Liver (tissue), 9 donors: ENCODE results near the gene RTP2. TPM values are rescaled to one million over a fixed set of nuclear protein-coding genes. Genes with fewer than 3 reads are reported as not detected.

Experiments used
- DNase-seq: peaks from one replicate; pipeline ENCODE4 v3.0.0-alpha.2; 2017; ENCODE audit warnings: low spot score
- H3K27ac ChIP-seq, 2 donors: one replicate each; pipeline ENCODE4 v1.7.0; 2013; ENCODE audit warnings: inconsistent platforms in 2 of 2, low read length in 2 of 2, control low read depth in 1 of 2, low read depth in 1 of 2, mild to moderate bottlenecking in 1 of 2
- H3K27me3 ChIP-seq, 4 donors: one replicate each; pipeline versions ENCODE4 v1.6.1 to v1.7.0; 2013; ENCODE audit warnings: low read length in 3 of 4, inconsistent platforms in 1 of 4, mild to moderate bottlenecking in 1 of 4, moderate library complexity in 1 of 4; ENCODE audit not compliant: control insufficient read depth in 4 of 4, insufficient read depth in 4 of 4
- H3K36me3 ChIP-seq, 4 donors: one replicate each; pipeline versions ENCODE4 v1.6.1 to v1.7.0; 2013; ENCODE audit warnings: low read length in 3 of 4, mild to moderate bottlenecking in 3 of 4, low read depth in 1 of 4, moderate library complexity in 1 of 4; ENCODE audit not compliant: control insufficient read depth in 4 of 4, insufficient read depth in 3 of 4
- H3K4me1 ChIP-seq, 4 donors: one replicate each; pipeline versions ENCODE4 v1.6.1 to v1.7.0; 2013; ENCODE audit warnings: low read length in 3 of 4, mild to moderate bottlenecking in 3 of 4, moderate library complexity in 1 of 4; ENCODE audit not compliant: control insufficient read depth in 4 of 4, insufficient read depth in 4 of 4
- H3K4me3 ChIP-seq, 3 donors: one replicate each; pipeline versions ENCODE4 v1.6.1 to v1.7.0; 2013; ENCODE audit warnings: low read length in 3 of 3, control low read depth in 1 of 3, low read depth in 1 of 3, mild to moderate bottlenecking in 1 of 3
- H3K9ac ChIP-seq, 2 donors: one replicate each; pipeline ENCODE4 v1.7.0; 2013; ENCODE audit warnings: low read length in 2 of 2, mild to moderate bottlenecking in 2 of 2, moderate library complexity in 2 of 2, control low read depth in 1 of 2, low read depth in 1 of 2
- H3K9me3 ChIP-seq, 4 donors: one replicate each; pipeline versions ENCODE4 v1.6.1 to v1.7.0; 2013; ENCODE audit warnings: low read length in 3 of 4; ENCODE audit not compliant: control insufficient read depth in 4 of 4
- EGR1 ChIP-seq, 2 donors: IDR thresholded peaks; 2 replicates each; pipeline ENCODE4 v1.6.1; 2016 to 2018; ENCODE audit warnings: antibody characterized with exemption in 2 of 2, low read depth in 2 of 2
- FOXA1 ChIP-seq: IDR thresholded peaks from 2 replicates; pipeline ENCODE4 v1.6.1; 2016; ENCODE audit warnings: antibody characterized with exemption
- FOXA2 ChIP-seq: IDR thresholded peaks from 2 replicates; pipeline ENCODE4 v1.6.1; 2016; ENCODE audit warnings: antibody characterized with exemption
- GABPA ChIP-seq, 2 donors: IDR thresholded peaks in 1 of 2; conservative IDR thresholded peaks in 1 of 2; 2 replicates each; pipeline ENCODE4 v1.6.1; 2016; ENCODE audit warnings: antibody characterized with exemption in 2 of 2, mild to moderate bottlenecking in 1 of 2, moderate library complexity in 1 of 2
- HNF4A ChIP-seq, 2 donors: conservative IDR thresholded peaks; 2 replicates each; pipeline ENCODE4 v1.6.1; 2016; ENCODE audit warnings: antibody characterized with exemption in 2 of 2, mild to moderate bottlenecking in 2 of 2
- HNF4G ChIP-seq: IDR thresholded peaks from 2 replicates; pipeline ENCODE4 v1.6.1; 2016; ENCODE audit warnings: antibody characterized with exemption
- JUND ChIP-seq, 2 donors: IDR thresholded peaks; 2 replicates each; pipeline ENCODE4 v1.6.1; 2016; ENCODE audit warnings: antibody characterized with exemption in 2 of 2
- NR2F2 ChIP-seq: IDR thresholded peaks from 2 replicates; pipeline ENCODE4 v1.6.1; 2016; ENCODE audit warnings: antibody characterized with exemption
- RAD21 ChIP-seq, 2 donors: IDR thresholded peaks; 2 replicates each; pipeline ENCODE4 v1.6.1; 2016; ENCODE audit warnings: antibody characterized with exemption in 2 of 2, mild to moderate bottlenecking in 2 of 2
- RXRA ChIP-seq, 2 donors: IDR thresholded peaks; 2 replicates each; pipeline ENCODE4 v1.6.1; 2017 to 2018; ENCODE audit warnings: antibody characterized with exemption in 2 of 2, mild to moderate bottlenecking in 1 of 2
- SP1 ChIP-seq: IDR thresholded peaks from 2 replicates; pipeline ENCODE4 v1.6.1; 2018; ENCODE audit warnings: antibody characterized with exemption, mild to moderate bottlenecking
- TAF1 ChIP-seq: conservative IDR thresholded peaks from 2 replicates; pipeline ENCODE4 v1.6.1; 2016; ENCODE audit warnings: antibody characterized with exemption, mild to moderate bottlenecking
- YY1 ChIP-seq: IDR thresholded peaks from 2 replicates; pipeline ENCODE4 v1.6.1; 2016; ENCODE audit warnings: antibody characterized with exemption, mild to moderate bottlenecking
- WGBS: extraction: QIAGEN DNeasy Blood & Tissue Kit; methylation state at CpG from one replicate; pipeline ENCODE4 v1.1.7; 2013; 5-methylcytosine and 5-hydroxymethylcytosine counted together
- polyA plus RNA-seq, 2 donors: library from polyadenylated mRNA; stranded (reverse) in 1 of 2; unstranded in 1 of 2; fragments of 200-250 nt in 1 of 2; fragments of >200 nt in 1 of 2; fragmentation: Nextera tagmentation in 1 of 2; extraction: Ambion mirVana in 1 of 2; gene quantifications; one replicate each; pipeline versions ENCODE4 v1.2.1 to v1.2.3, GENCODE V29; 2013 to 2015
- total RNA-seq, 2 donors: library from RNA; depleted of rRNA; stranded (reverse); fragments of >200 nt; gene quantifications; one replicate each; pipeline ENCODE4 v1.2.3, GENCODE V29; 2014
- TF ChIP-seq, protein P1 (sequence below): IDR thresholded peaks from 2 replicates; pipeline ENCODE4 v1.6.1; 2016; ENCODE audit warnings: antibody characterized with exemption
- TF ChIP-seq, protein P2 (sequence below): IDR thresholded peaks from 2 replicates; pipeline ENCODE4 v1.6.1; 2016; ENCODE audit warnings: antibody characterized with exemption
- TF ChIP-seq, protein P3 (sequence below): IDR thresholded peaks from 2 replicates; pipeline ENCODE4 v1.6.1; 2016; ENCODE audit warnings: antibody characterized with exemption
- TF ChIP-seq, protein P4 (sequence below): fragments of 150-350 bp; IDR thresholded peaks from 2 replicates; pipeline ENCODE4 v1.5.1; 2017; ENCODE audit warnings: improper control_type of control experiment, low read depth, low read length; ENCODE audit not compliant: missing input control
- TF ChIP-seq, protein P5 (sequence below): IDR thresholded peaks from 2 replicates; pipeline ENCODE4 v1.6.1; 2016; ENCODE audit warnings: antibody characterized with exemption, mild to moderate bottlenecking
- donor health status: healthy.
- donor health status: healthy.
- donor health status: healthy.
- donor health status: healthy.
- donor health status: healthy.

Gene RTP2
- total and polyA plus RNA-seq, 4 donors, result not detected

DNA sequence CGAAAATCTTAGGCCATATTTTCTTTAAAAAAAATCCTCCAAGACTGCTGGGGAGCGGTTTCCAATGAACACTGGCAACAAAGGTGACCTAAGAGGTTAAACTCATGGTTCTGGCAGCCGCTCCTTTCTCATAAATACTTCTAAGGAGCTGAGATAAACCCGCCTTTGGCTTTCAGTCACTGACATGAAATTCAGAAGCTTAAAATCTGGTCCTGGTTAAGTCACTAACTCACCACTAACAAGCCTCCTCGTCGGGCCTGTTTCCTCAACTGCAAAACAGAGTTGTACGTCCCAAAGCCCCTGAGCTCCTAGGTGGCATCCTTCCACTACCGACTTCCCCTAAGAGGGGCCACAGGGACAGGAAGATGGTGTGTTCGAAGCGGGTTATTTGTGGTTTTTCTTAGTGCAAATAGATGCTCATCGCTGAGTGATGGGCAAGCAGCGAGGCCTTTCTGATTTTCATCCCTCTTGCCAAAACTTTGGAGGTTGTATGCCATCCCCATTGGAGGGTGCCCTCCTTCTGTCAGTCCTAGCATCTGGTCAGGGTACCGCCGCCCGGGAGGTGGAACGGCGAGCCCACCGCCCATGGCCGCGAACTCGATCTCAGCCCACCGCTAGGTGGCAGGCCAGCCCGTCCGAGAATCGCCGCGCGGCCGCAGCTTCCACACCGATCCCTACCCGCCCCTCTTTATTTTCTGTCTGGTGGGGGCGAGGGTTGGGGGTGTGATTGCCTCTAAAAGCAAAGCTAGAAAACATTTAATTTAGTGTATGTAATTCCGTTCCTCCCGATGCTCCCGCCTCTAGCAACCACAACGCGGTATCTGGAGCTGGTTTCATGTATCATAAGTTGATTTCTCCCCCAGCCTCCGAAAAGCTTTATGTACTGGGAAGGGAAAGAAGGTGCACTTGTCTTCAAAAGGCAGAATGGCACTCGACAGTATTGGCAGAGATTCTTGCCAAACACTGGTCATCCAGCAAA, 38.4 kb upstream of the RTP2 start:
- H3K36me3 ChIP-seq, result no peaks in the 10 kb centered on the region
- H3K9ac ChIP-seq, result peak overlapping the region; percentile 97 to 100
- no peaks in the 10 kb centered on the region for H3K9me3 ChIP-seq
- DNase-seq, result peak; percentile 76
- no peak for TF ChIP-seq JUND (IDR thresholded peaks at IDR 0.05)
- no peak for TF ChIP-seq HNF4G
- TF ChIP-seq, protein P1, sequence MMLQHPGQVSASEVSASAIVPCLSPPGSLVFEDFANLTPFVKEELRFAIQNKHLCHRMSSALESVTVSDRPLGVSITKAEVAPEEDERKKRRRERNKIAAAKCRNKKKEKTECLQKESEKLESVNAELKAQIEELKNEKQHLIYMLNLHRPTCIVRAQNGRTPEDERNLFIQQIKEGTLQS, result no peak
- TF ChIP-seq, protein P2, sequence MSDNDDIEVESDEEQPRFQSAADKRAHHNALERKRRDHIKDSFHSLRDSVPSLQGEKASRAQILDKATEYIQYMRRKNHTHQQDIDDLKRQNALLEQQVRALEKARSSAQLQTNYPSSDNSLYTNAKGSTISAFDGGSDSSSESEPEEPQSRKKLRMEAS, result no peak
- TF ChIP-seq, protein P3, sequence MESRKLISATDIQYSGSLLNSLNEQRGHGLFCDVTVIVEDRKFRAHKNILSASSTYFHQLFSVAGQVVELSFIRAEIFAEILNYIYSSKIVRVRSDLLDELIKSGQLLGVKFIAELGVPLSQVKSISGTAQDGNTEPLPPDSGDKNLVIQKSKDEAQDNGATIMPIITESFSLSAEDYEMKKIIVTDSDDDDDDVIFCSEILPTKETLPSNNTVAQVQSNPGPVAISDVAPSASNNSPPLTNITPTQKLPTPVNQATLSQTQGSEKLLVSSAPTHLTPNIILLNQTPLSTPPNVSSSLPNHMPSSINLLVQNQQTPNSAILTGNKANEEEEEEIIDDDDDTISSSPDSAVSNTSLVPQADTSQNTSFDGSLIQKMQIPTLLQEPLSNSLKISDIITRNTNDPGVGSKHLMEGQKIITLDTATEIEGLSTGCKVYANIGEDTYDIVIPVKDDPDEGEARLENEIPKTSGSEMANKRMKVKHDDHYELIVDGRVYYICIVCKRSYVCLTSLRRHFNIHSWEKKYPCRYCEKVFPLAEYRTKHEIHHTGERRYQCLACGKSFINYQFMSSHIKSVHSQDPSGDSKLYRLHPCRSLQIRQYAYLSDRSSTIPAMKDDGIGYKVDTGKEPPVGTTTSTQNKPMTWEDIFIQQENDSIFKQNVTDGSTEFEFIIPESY, result no peak
- TF ChIP-seq FOXA2, result no peak
- TF ChIP-seq TAF1, result no peak
- TF ChIP-seq, protein P4, sequence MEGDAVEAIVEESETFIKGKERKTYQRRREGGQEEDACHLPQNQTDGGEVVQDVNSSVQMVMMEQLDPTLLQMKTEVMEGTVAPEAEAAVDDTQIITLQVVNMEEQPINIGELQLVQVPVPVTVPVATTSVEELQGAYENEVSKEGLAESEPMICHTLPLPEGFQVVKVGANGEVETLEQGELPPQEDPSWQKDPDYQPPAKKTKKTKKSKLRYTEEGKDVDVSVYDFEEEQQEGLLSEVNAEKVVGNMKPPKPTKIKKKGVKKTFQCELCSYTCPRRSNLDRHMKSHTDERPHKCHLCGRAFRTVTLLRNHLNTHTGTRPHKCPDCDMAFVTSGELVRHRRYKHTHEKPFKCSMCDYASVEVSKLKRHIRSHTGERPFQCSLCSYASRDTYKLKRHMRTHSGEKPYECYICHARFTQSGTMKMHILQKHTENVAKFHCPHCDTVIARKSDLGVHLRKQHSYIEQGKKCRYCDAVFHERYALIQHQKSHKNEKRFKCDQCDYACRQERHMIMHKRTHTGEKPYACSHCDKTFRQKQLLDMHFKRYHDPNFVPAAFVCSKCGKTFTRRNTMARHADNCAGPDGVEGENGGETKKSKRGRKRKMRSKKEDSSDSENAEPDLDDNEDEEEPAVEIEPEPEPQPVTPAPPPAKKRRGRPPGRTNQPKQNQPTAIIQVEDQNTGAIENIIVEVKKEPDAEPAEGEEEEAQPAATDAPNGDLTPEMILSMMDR, result peak; percentile 62
- TF ChIP-seq GABPA (IDR thresholded peaks at IDR 0.05 in 1 of 2, conservative IDR thresholded peaks at IDR 0.05 in 1 of 2), result no peak
- TF ChIP-seq RAD21 (IDR thresholded peaks at IDR 0.05), result peak; percentile 79 to 90
- TF ChIP-seq RXRA (IDR thresholded peaks at IDR 0.05), result no peak
- TF ChIP-seq SP1, result no peak
- no peak for TF ChIP-seq FOXA1
- peak; percentile 24 for TF ChIP-seq NR2F2
- no peak for TF ChIP-seq HNF4A (conservative IDR thresholded peaks at IDR 0.05)
- TF ChIP-seq EGR1 (IDR thresholded peaks at IDR 0.05; ENCODE audit: low read depth in 2 of 2), result no peak
- TF ChIP-seq YY1, result peak; percentile 28
- TF ChIP-seq, protein P5, sequence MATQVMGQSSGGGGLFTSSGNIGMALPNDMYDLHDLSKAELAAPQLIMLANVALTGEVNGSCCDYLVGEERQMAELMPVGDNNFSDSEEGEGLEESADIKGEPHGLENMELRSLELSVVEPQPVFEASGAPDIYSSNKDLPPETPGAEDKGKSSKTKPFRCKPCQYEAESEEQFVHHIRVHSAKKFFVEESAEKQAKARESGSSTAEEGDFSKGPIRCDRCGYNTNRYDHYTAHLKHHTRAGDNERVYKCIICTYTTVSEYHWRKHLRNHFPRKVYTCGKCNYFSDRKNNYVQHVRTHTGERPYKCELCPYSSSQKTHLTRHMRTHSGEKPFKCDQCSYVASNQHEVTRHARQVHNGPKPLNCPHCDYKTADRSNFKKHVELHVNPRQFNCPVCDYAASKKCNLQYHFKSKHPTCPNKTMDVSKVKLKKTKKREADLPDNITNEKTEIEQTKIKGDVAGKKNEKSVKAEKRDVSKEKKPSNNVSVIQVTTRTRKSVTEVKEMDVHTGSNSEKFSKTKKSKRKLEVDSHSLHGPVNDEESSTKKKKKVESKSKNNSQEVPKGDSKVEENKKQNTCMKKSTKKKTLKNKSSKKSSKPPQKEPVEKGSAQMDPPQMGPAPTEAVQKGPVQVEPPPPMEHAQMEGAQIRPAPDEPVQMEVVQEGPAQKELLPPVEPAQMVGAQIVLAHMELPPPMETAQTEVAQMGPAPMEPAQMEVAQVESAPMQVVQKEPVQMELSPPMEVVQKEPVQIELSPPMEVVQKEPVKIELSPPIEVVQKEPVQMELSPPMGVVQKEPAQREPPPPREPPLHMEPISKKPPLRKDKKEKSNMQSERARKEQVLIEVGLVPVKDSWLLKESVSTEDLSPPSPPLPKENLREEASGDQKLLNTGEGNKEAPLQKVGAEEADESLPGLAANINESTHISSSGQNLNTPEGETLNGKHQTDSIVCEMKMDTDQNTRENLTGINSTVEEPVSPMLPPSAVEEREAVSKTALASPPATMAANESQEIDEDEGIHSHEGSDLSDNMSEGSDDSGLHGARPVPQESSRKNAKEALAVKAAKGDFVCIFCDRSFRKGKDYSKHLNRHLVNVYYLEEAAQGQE, result peak; percentile 8
- peak overlapping the region; percentile 71 to 97 (median 76) for H3K4me3 ChIP-seq
- peak overlapping the region; percentile 100 for H3K27ac ChIP-seq
- no peaks in the 10 kb centered on the region for H3K27me3 ChIP-seq
- 3% methylated on average over 39 of the region's 39 CpGs for WGBS
- peaks cover 0 to 53% (median 18%) of the 10 kb centered on the region in 4 donors for H3K4me1 ChIP-seq
